ENCODE data around the gene TENM4.

TENM4 gene

GRCh38 chr11:79440571-79441460 is at the start of gene TENM4 (continued):
- TF ChIP-seq, protein P1, sequence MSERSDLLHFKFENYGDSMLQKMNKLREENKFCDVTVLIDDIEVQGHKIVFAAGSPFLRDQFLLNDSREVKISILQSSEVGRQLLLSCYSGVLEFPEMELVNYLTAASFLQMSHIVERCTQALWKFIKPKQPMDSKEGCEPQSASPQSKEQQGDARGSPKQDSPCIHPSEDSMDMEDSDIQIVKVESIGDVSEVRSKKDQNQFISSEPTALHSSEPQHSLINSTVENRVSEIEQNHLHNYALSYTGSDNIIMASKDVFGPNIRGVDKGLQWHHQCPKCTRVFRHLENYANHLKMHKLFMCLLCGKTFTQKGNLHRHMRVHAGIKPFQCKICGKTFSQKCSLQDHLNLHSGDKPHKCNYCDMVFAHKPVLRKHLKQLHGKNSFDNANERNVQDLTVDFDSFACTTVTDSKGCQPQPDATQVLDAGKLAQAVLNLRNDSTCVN (tag by site-specific recombination; optimal IDR thresholded peaks at IDR 0.05), result peak; percentile 92
- no peak for TF ChIP-seq ZSCAN23 (tag by site-specific recombination; IDR thresholded peaks at IDR 0.05)
- TF ChIP-seq PRDM4 (tag by site-specific recombination; IDR thresholded peaks at IDR 0.05), result peak; percentile 78
- TF ChIP-seq ZNF514 (tag by site-specific recombination; IDR thresholded peaks at IDR 0.05), result no peak
- TF ChIP-seq ZNF76 (tag by site-specific recombination; IDR thresholded peaks at IDR 0.05; ENCODE audit: borderline replicate concordance, low read depth), result peak; percentile 58
- TF ChIP-seq ZNF341 (tag by site-specific recombination; IDR thresholded peaks at IDR 0.05; ENCODE audit: low read depth), result 0 out of 2 replicates have a peak, but pooled peaks have one; percentile 2
- TF ChIP-seq OSR2 (tag by site-specific recombination; IDR thresholded peaks at IDR 0.05), result peak; percentile 55
- TF ChIP-seq, protein P2, sequence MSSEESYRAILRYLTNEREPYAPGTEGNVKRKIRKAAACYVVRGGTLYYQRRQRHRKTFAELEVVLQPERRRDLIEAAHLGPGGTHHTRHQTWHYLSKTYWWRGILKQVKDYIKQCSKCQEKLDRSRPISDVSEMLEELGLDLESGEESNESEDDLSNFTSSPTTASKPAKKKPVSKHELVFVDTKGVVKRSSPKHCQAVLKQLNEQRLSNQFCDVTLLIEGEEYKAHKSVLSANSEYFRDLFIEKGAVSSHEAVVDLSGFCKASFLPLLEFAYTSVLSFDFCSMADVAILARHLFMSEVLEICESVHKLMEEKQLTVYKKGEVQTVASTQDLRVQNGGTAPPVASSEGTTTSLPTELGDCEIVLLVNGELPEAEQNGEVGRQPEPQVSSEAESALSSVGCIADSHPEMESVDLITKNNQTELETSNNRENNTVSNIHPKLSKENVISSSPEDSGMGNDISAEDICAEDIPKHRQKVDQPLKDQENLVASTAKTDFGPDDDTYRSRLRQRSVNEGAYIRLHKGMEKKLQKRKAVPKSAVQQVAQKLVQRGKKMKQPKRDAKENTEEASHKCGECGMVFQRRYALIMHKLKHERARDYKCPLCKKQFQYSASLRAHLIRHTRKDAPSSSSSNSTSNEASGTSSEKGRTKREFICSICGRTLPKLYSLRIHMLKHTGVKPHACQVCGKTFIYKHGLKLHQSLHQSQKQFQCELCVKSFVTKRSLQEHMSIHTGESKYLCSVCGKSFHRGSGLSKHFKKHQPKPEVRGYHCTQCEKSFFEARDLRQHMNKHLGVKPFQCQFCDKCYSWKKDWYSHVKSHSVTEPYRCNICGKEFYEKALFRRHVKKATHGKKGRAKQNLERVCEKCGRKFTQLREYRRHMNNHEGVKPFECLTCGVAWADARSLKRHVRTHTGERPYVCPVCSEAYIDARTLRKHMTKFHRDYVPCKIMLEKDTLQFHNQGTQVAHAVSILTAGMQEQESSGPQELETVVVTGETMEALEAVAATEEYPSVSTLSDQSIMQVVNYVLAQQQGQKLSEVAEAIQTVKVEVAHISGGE (tag by site-specific recombination; conservative IDR thresholded peaks at IDR 0.05; ENCODE audit: low read depth), result peak; percentile 43; the same call in 1 of the 2 replicates
- no peak for TF ChIP-seq ZFP37 (tag by site-specific recombination; IDR thresholded peaks at IDR 0.05)
- no peak for TF ChIP-seq ZNF792 (tag by site-specific recombination; IDR thresholded peaks at IDR 0.05)
- TF ChIP-seq, protein P3, sequence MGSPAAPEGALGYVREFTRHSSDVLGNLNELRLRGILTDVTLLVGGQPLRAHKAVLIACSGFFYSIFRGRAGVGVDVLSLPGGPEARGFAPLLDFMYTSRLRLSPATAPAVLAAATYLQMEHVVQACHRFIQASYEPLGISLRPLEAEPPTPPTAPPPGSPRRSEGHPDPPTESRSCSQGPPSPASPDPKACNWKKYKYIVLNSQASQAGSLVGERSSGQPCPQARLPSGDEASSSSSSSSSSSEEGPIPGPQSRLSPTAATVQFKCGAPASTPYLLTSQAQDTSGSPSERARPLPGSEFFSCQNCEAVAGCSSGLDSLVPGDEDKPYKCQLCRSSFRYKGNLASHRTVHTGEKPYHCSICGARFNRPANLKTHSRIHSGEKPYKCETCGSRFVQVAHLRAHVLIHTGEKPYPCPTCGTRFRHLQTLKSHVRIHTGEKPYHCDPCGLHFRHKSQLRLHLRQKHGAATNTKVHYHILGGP (tag by site-specific recombination; IDR thresholded peaks at IDR 0.05), result no peak
- no peak for TF ChIP-seq ZNF830 (tag by site-specific recombination; IDR thresholded peaks at IDR 0.05; ENCODE audit: low read depth)
- TF ChIP-seq ZNF623 (tag by site-specific recombination; IDR thresholded peaks at IDR 0.05), result no peak
- peak; percentile 75 for TF ChIP-seq ZIC2 (tag by site-specific recombination; IDR thresholded peaks at IDR 0.05)
- TF ChIP-seq SCRT2 (tag by site-specific recombination; IDR thresholded peaks at IDR 0.05), result no peak
- TF ChIP-seq ZNF16 (tag by site-specific recombination; IDR thresholded peaks at IDR 0.05; ENCODE audit: low read depth), result no peak
- TF ChIP-seq ZNF664 (tag by site-specific recombination; IDR thresholded peaks at IDR 0.05), result no peak
- peak; percentile 9; the same call in 1 of the 2 replicates for TF ChIP-seq ZBTB20 (tag by site-specific recombination; IDR thresholded peaks at IDR 0.05)
- no peak for TF ChIP-seq ZNF776 (tag by site-specific recombination; IDR thresholded peaks at IDR 0.05; ENCODE audit: borderline replicate concordance)
- peak; percentile 58; the same call in 1 of the 2 replicates for TF ChIP-seq ZEB2 (tag by site-specific recombination; IDR thresholded peaks at IDR 0.05)
- peak; percentile 83 for TF ChIP-seq ZNF596 (tag by site-specific recombination; IDR thresholded peaks at IDR 0.05)
- no peak for TF ChIP-seq WT1 (tag by site-specific recombination; IDR thresholded peaks at IDR 0.05)
- TF ChIP-seq ZNF114 (tag by site-specific recombination; IDR thresholded peaks at IDR 0.05), result no peak
- TF ChIP-seq PRDM1 (tag by site-specific recombination; IDR thresholded peaks at IDR 0.05), result peak; percentile 99
- TF ChIP-seq ZBTB6 (tag by site-specific recombination; IDR thresholded peaks at IDR 0.05), result peak; percentile 34
- no peak for TF ChIP-seq SETDB1 (IDR thresholded peaks at IDR 0.05; ENCODE audit: insufficient read length, low read length)
- no peak for TF ChIP-seq ZNF433 (tag by site-specific recombination; IDR thresholded peaks at IDR 0.05; ENCODE audit: low read depth)
- TF ChIP-seq ZNF157 (tag by site-specific recombination; IDR thresholded peaks at IDR 0.05), result no peak
- TF ChIP-seq ZBTB17 (tag by site-specific recombination; IDR thresholded peaks at IDR 0.05), result peak; percentile 36; the same call in 1 of the 2 replicates
